ENCODE measurements around the gene CEP55. TPM values are rescaled to one million over a fixed set of nuclear protein-coding genes. Genes with fewer than 3 reads are reported as not detected.

Gene CEP55
- total and polyA plus RNA-seq, 7 donors: 1.4 to 18.2 (median 1.8) TPM; not detected in 2

DNA sequence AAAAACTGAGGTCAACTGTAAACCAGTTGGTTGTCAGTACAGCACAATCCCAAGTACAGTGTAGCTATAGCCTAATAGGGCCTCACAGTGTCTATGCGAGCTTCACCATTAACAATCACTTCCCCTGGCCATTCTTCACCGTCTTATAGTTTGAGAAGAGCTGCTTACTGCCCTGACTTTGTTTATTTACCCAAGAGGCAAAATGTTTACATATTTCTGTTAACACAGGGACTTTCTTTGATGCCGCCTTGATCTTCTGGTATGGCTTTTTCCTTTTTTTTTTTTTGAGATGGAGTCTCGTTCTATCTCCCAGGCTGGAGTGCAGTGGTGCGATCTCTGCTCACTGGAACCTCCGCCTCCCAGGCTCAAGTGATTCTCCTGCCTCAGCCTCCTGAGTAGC, 17.5 kb upstream of the CEP55 start:
- intact Hi-C loops (cut with DNase I): no loop called here
- 84 to 86% methylated on average over 6 of the region's 6 CpGs for WGBS, 2 donors
- Histone ChIP-seq H3K27me3 (no peaks in the 10 kb centered on the region), H3K9me3 (no peaks in the 10 kb centered on the region), H3K4me3 (peak overlapping the region in 1 of 4 donors; percentile 65), H3K36me3 (no peaks in the 10 kb centered on the region), H3K27ac (peak overlapping the region; percentile 84 to 95 (median 91)), H3K4me1 (peaks cover 0 to 63% (median 55%) of the 10 kb centered on the region in 4 donors)
- TF ChIP-seq POLR2AphosphoS5 (IDR thresholded peaks at IDR 0.05) (no peak), EP300 (IDR thresholded peaks at IDR 0.05) (no peak), POLR2A (IDR thresholded peaks at IDR 0.05) (no peak)
- TF ChIP-seq, protein P1, sequence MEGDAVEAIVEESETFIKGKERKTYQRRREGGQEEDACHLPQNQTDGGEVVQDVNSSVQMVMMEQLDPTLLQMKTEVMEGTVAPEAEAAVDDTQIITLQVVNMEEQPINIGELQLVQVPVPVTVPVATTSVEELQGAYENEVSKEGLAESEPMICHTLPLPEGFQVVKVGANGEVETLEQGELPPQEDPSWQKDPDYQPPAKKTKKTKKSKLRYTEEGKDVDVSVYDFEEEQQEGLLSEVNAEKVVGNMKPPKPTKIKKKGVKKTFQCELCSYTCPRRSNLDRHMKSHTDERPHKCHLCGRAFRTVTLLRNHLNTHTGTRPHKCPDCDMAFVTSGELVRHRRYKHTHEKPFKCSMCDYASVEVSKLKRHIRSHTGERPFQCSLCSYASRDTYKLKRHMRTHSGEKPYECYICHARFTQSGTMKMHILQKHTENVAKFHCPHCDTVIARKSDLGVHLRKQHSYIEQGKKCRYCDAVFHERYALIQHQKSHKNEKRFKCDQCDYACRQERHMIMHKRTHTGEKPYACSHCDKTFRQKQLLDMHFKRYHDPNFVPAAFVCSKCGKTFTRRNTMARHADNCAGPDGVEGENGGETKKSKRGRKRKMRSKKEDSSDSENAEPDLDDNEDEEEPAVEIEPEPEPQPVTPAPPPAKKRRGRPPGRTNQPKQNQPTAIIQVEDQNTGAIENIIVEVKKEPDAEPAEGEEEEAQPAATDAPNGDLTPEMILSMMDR (IDR thresholded peaks at IDR 0.05): no peak
- DNase-seq: peak; percentile 34

DNA sequence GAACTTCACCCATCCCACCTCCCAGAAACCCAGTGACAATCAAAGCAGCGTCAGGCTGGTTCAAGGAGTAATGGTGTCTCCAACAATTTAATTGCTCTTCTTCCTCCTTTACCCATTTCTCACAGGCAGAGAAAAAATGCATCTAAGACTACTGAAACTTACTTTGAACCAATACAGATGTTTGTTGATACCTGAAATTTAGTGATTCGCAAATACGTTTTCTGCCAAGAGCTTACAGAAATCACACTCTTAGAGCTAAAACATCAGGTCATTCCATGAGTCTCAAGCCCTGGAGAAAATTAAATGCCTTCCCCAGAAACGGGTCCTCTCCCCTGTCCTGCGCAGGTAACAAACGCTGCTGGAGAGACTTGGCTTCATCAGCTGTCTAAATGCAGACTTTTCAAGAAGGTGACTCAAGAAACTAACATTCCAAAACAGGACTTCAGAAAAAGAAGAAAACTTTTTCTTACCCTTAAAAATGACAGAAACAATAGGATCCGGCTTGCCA, 14.7 kb upstream of the CEP55 start:
- Histone ChIP-seq H3K4me1 (peaks cover 0 to 37% (median 33%) of the 10 kb centered on the region in 4 donors), H3K36me3 (no peaks in the 10 kb centered on the region), H3K9me3 (no peaks in the 10 kb centered on the region), H3K27me3 (no peaks in the 10 kb centered on the region), H3K4me3 (peak overlapping the region; percentile 54 to 65 (median 58)), H3K27ac (peak overlapping the region; percentile 84 to 95 (median 91))
- TF ChIP-seq, protein P1 (IDR thresholded peaks at IDR 0.05): no peak
- no peak for TF ChIP-seq EP300 (IDR thresholded peaks at IDR 0.05)
- no peak for TF ChIP-seq POLR2AphosphoS5 (IDR thresholded peaks at IDR 0.05)
- TF ChIP-seq POLR2A (IDR thresholded peaks at IDR 0.05): no peak
- intact Hi-C loops (cut with DNase I): loop anchor here (1.0 to 2.0 kb wide), 2 partner anchors 45 to 105 kb away; no protein-coding TSS in a partner anchor
- WGBS, 2 donors: 10 to 34% methylated on average over 7 of the region's 7 CpGs
- peak; percentile 48 for DNase-seq

DNA sequence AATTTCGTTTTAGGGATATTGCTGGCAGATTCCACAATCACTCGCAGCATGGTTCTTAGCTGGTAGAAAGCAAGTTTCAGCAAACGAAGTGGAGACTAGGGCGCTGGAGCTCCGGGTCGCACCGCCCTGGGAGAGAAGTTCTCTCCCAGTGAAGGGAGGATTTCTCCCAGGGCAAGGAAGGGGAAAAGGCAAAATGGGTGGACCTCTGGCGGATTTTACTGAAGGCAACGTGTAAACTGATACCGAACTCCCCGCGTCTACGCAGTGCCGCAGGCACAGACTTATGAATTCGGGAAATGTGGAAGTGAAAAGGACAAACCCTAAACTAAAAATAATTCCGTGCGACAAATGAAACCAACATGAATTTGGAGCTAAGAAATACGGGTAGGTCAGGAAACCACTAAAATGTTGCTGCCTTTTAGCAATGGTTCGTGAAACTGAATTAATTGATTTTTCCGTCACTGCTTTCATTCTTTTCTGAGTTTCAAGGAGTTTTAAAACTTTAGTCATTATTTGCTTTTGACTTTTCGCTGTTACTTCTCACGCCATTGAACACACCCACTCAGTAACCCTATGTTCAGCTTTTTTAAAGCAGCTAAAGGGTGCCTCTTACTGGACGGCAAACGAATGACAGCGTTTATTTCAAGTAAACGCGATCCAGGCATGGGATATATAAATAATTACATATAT, 14.1 kb upstream of the CEP55 start, which contains the start of gene MYOF:
TSS of gene MYOF (minus strand) at position 190 of the 690 bp plus-strand sequence. CDS start at position 50, 140 bp downstream.
- peak within 1 kb of the TSS; percentile 84 to 95 (median 91) for H3K27ac ChIP-seq
- DNase-seq: peak; percentile 88
- no peaks in the 10 kb centered on the region for H3K36me3 ChIP-seq
- 0 to 1% methylated on average over 27 of the region's 27 CpGs for WGBS, 2 donors
- peak within 1 kb of the TSS; percentile 54 to 65 (median 58) for H3K4me3 ChIP-seq
- no peaks in the 10 kb centered on the region for H3K27me3 ChIP-seq
- peaks cover 0 to 37% (median 28%) of the 10 kb centered on the region in 4 donors for H3K4me1 ChIP-seq
- no peaks in the 10 kb centered on the region for H3K9me3 ChIP-seq
- intact Hi-C loops (cut with DNase I): loop anchor here (1.0 kb wide), 1 partner anchor 106 kb away; no protein-coding TSS in a partner anchor
- TF ChIP-seq EP300 (IDR thresholded peaks at IDR 0.05) (no peak), POLR2A (IDR thresholded peaks at IDR 0.05) (peak; percentile 78 to 91), POLR2AphosphoS5 (IDR thresholded peaks at IDR 0.05) (peak; percentile 85 to 91 (median 88))
- TF ChIP-seq, protein P1 (IDR thresholded peaks at IDR 0.05): peak; percentile 32 to 64 (median 54)

DNA sequence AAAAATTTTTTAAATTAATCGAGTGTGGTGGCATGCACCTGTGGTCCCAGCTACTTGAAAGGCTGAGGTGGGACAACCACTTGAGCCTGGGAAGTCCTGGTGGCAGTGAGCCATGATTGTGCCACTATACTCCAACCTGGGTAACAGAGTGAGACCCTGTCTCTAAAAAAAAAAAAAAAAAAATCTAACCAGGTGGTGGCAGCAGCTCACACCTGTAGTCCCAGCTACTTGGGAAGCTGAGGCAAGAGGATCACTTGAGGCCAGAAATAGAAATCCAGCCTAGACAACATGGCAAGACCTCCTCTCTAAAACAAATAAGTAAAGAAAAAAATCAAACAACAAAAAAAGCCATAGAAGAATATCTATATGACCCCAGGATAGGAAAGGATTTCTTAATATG, 10.7 kb upstream of the CEP55 start:
- peaks cover 0 to 5% (median 0%) of the 10 kb centered on the region in 4 donors for H3K4me1 ChIP-seq

More for the DNA sequence above, 10.7 kb upstream of the CEP55 start:
- TF ChIP-seq POLR2A (IDR thresholded peaks at IDR 0.05): no peak
- TF ChIP-seq, protein P1 (IDR thresholded peaks at IDR 0.05): no peak
- no peak for TF ChIP-seq POLR2AphosphoS5 (IDR thresholded peaks at IDR 0.05)
- TF ChIP-seq EP300 (IDR thresholded peaks at IDR 0.05): no peak
- H3K4me3 ChIP-seq: no peak overlapping the region
- no peaks in the 10 kb centered on the region for H3K36me3 ChIP-seq
- H3K27ac ChIP-seq: no peak overlapping the region
- 30 to 57% methylated on average over 1 of the region's 1 CpG for WGBS, 2 donors
- intact Hi-C loops (cut with DNase I): no loop called here
- H3K9me3 ChIP-seq: no peaks in the 10 kb centered on the region
- H3K27me3 ChIP-seq: no peaks in the 10 kb centered on the region
- DNase-seq: no peak

Data from sigmoid colon (tissue), 7 donors.